Measurements from ENCODE around the gene COL5A2. TPM values are rescaled to one million over a fixed set of nuclear protein-coding genes. Genes with fewer than 3 reads are reported as not detected.

COL5A2 gene
- polyA plus RNA-seq, 1 donor from 2014 or later: 3.6 TPM

Small RNAs within 50 kb of the gene (small RNA-seq; reads per million reads assigned to genes)
- gene MIR3129: 0 to 8.2 (median 4.5) reads per million in 3 experiments

Other genes starting within 250 kb of the COL5A2 start
- 1.3 and 1.8 TPM in 2 replicates for gene COL3A1, start 205.4 kb downstream of the COL5A2 start, polyA plus RNA-seq